H1 (cell line): ENCODE results near the gene DCLRE1A. TPM values are rescaled to one million over a fixed set of nuclear protein-coding genes. Genes with fewer than 3 reads are reported as not detected.

Experiments used
- CTCF ChIA-PET: fragments of 300-600 bp; sonication (Branson Sonifier 250); formaldehyde crosslinking; loops from one replicate; lab custom pipeline; 2021; ENCODE audit not compliant: partially characterized antibody; lab: Charles Lee
- POLR2A ChIA-PET: fragments of 300-600 bp; sonication (Branson Sonifier 250); formaldehyde crosslinking; loops from one replicate; lab custom pipeline; 2021; ENCODE audit warnings: inconsistent platforms; ENCODE audit not compliant: partially characterized antibody; lab: Charles Lee
- DNase-seq, 2 experiments: peaks; one replicate each; pipeline versions ENCODE4 v3.0.0 to v3.0.0-alpha.2; 2010 to 2022; ENCODE audit warnings: low spot score in 2 of 2, low read depth in 1 of 2, mixed read lengths in 1 of 2
- FAIRE-seq: peaks from 2 replicates; lab custom pipeline; 2011; peaks lifted over from hg19 to GRCh38; lab: Jason Lieb, UNC
- H2AFZ ChIP-seq: 2 replicates; pipeline ENCODE4 v1.8.1; 2012; ENCODE audit warnings: low read length, inconsistent platforms
- H2AK5ac ChIP-seq: 2 replicates; pipeline ENCODE4 v1.6.1; 2013; ENCODE audit warnings: low read depth, low read length
- H2BK120ac ChIP-seq: replicated peaks from 2 replicates; pipeline ENCODE3; 2013; ENCODE audit warnings: low read depth, low read length, inconsistent platforms
- H2BK12ac ChIP-seq: 2 replicates; pipeline ENCODE4 v1.6.1; 2013; ENCODE audit warnings: low read depth, low read length
- H2BK15ac ChIP-seq: 2 replicates; pipeline ENCODE4 v1.6.1; 2013; ENCODE audit warnings: low read length
- H2BK20ac ChIP-seq: 2 replicates; pipeline ENCODE4 v1.6.1; 2013; ENCODE audit warnings: low read length
- H2BK5ac ChIP-seq: 2 replicates; pipeline ENCODE4 v1.6.1; 2013; ENCODE audit warnings: low read depth, low read length
- H3K14ac ChIP-seq: 2 replicates; pipeline ENCODE4 v1.6.1; 2013; ENCODE audit warnings: inconsistent platforms; ENCODE audit not compliant: insufficient read length
- H3K18ac ChIP-seq: 2 replicates; pipeline ENCODE4 v1.6.1; 2013; ENCODE audit warnings: low read length; ENCODE audit errors: extremely low read depth
- H3K23ac ChIP-seq: 2 replicates; pipeline ENCODE4 v1.6.1; 2013; ENCODE audit warnings: inconsistent platforms; ENCODE audit not compliant: insufficient read length
- H3K23me2 ChIP-seq: 2 replicates; pipeline ENCODE4 v1.6.1; 2013; ENCODE audit warnings: low read depth, low read length
- H3K27ac ChIP-seq: 2 replicates; pipeline ENCODE4 v1.6.1; 2011; ENCODE audit warnings: low read depth, low read length, inconsistent platforms
- H3K27me3 ChIP-seq, 4 experiments: replicated peaks in 1 of 4; 1 replicate in 1 of 4; 2 replicates in 3 of 4; pipeline versions ENCODE4 v1.6.1 to v1.8.1; 2011 to 2013; ENCODE audit warnings: low read length in 3 of 4, mild to moderate bottlenecking in 3 of 4, inconsistent platforms in 2 of 4, mixed read lengths in 2 of 4, moderate library complexity in 1 of 4; ENCODE audit not compliant: control insufficient read depth in 3 of 4, insufficient read depth in 3 of 4; ENCODE audit errors: extremely low read depth in 1 of 4
- H3K36me3 ChIP-seq, 4 experiments: 2 replicates each; pipeline versions ENCODE4 v1.6.1 to v1.8.1; 2011 to 2013; ENCODE audit warnings: mild to moderate bottlenecking in 4 of 4, low read length in 3 of 4, moderate library complexity in 2 of 4, control low read depth in 1 of 4, inconsistent platforms in 1 of 4; ENCODE audit not compliant: insufficient read depth in 4 of 4, control insufficient read depth in 2 of 4
- H3K4ac ChIP-seq: replicated peaks from 2 replicates; pipeline ENCODE3; 2013; ENCODE audit warnings: low read length, low read depth, mixed read lengths, inconsistent platforms; ENCODE audit not compliant: insufficient read length
- H3K4me1 ChIP-seq, 4 experiments: replicated peaks in 1 of 4; 1 replicate in 1 of 4; 2 replicates in 3 of 4; pipeline versions ENCODE4 v1.6.1 to v1.8.1; 2011 to 2013; ENCODE audit warnings: low read length in 3 of 4, inconsistent platforms in 2 of 4, mixed read lengths in 1 of 4; ENCODE audit not compliant: insufficient read depth in 4 of 4, control insufficient read depth in 3 of 4
- H3K4me2 ChIP-seq, 2 experiments: 2 replicates each; pipeline versions ENCODE4 v1.6.1 to v1.8.1; 2011 to 2013; ENCODE audit warnings: low read depth in 2 of 2, low read length in 2 of 2, control low read depth in 1 of 2, inconsistent platforms in 1 of 2, mild to moderate bottlenecking in 1 of 2; ENCODE audit not compliant: insufficient read depth in 1 of 2
- H3K4me3 ChIP-seq, 4 experiments: fragments of 200-600, 300-600 bp in 1 of 4; sonication (generic), shearing (Covaris generic), sonication (Bioruptor Twin) in 1 of 4; 2 replicates each; pipeline versions ENCODE4 v1.5.1 to v1.8.1; 2011 to 2016; ENCODE audit warnings: low read length in 4 of 4, low read depth in 3 of 4, control low read depth in 2 of 4, inconsistent platforms in 2 of 4, mild to moderate bottlenecking in 2 of 4, mixed read lengths in 1 of 4, moderate library complexity in 1 of 4; ENCODE audit not compliant: insufficient read depth in 2 of 4; ENCODE audit errors: extremely low read depth in 1 of 4
- H3K56ac ChIP-seq: replicated peaks from 2 replicates; pipeline ENCODE3; 2013; ENCODE audit warnings: low read depth, mild to moderate bottlenecking, mixed read lengths, low read length, inconsistent platforms; ENCODE audit not compliant: insufficient read length
- H3K79me1 ChIP-seq: 2 replicates; pipeline ENCODE4 v1.6.1; 2013; ENCODE audit warnings: low read depth, low read length, control low read depth
- H3K79me2 ChIP-seq, 2 experiments: 2 replicates each; pipeline versions ENCODE4 v1.6.1 to v1.8.1; 2012 to 2013; ENCODE audit warnings: low read length in 2 of 2, mild to moderate bottlenecking in 2 of 2, inconsistent platforms in 1 of 2; ENCODE audit not compliant: insufficient read depth in 2 of 2, control insufficient read depth in 1 of 2
- H3K9ac ChIP-seq, 4 experiments: replicated peaks in 1 of 4; 1 replicate in 1 of 4; 2 replicates in 3 of 4; pipeline versions ENCODE4 v1.6.1 to v1.8.1; 2011 to 2013; ENCODE audit warnings: low read depth in 3 of 4, low read length in 3 of 4, control low read depth in 2 of 4, mild to moderate bottlenecking in 2 of 4, moderate library complexity in 2 of 4, inconsistent platforms in 1 of 4; ENCODE audit errors: extremely low read depth in 1 of 4
- H3K9me3 ChIP-seq, 2 experiments: 2 replicates each; pipeline versions ENCODE4 v1.6.1 to v1.8.1; 2012 to 2013; ENCODE audit warnings: mild to moderate bottlenecking in 2 of 2, moderate library complexity in 2 of 2, control low read depth in 1 of 2, inconsistent platforms in 1 of 2, low read depth in 1 of 2, low read length in 1 of 2, mixed read lengths in 1 of 2; ENCODE audit not compliant: insufficient read depth in 2 of 2
- H4K20me1 ChIP-seq, 2 experiments: replicated peaks in 1 of 2; 2 replicates each; pipeline versions ENCODE3 to v1.8.1; 2011 to 2013; ENCODE audit warnings: inconsistent platforms in 2 of 2, low read length in 2 of 2, mild to moderate bottlenecking in 1 of 2; ENCODE audit not compliant: insufficient read depth in 2 of 2, control insufficient read depth in 1 of 2
- H4K5ac ChIP-seq: 2 replicates; pipeline ENCODE4 v1.6.1; 2013; ENCODE audit warnings: low read length, low read depth, mixed read lengths, inconsistent platforms; ENCODE audit not compliant: insufficient read length
- H4K8ac ChIP-seq: 2 replicates; pipeline ENCODE4 v1.8.0; 2013; ENCODE audit warnings: mild to moderate bottlenecking, moderate library complexity, low read length, inconsistent platforms; ENCODE audit not compliant: insufficient read depth; ENCODE audit errors: extremely low read depth
- H4K91ac ChIP-seq: replicated peaks from 2 replicates; pipeline ENCODE3; 2013; ENCODE audit warnings: low read length, mixed read lengths, inconsistent platforms; ENCODE audit not compliant: insufficient read length
- BRCA1 ChIP-seq: IDR thresholded peaks from 2 replicates; pipeline ENCODE4 v1.6.1; 2012; ENCODE audit warnings: low read depth, low read length, improper control_type of control experiment
- CHD2 ChIP-seq: IDR thresholded peaks from 2 replicates; pipeline ENCODE4 v1.6.1; 2012; ENCODE audit warnings: low read length, improper control_type of control experiment
- CTBP2 ChIP-seq: IDR thresholded peaks from 2 replicates; pipeline ENCODE4 v1.7.0; 2011; ENCODE audit warnings: borderline replicate concordance, mild to moderate bottlenecking, moderate library complexity, mixed read lengths, low read length; ENCODE audit not compliant: insufficient read depth, insufficient read length
- CTCF ChIP-seq, 3 experiments: IDR thresholded peaks; 1 replicate in 2 of 3; 2 replicates in 1 of 3; pipeline versions ENCODE4 v1.5.1 to v1.6.1; 2011; ENCODE audit warnings: low read length in 3 of 3, mild to moderate bottlenecking in 3 of 3, inconsistent platforms in 2 of 3, low read depth in 1 of 3, moderate library complexity in 1 of 3; ENCODE audit not compliant: insufficient read depth in 1 of 3; ENCODE audit errors: control extremely low read depth in 1 of 3
- EP300 ChIP-seq, 2 experiments: IDR thresholded peaks; 1 replicate in 1 of 2; 2 replicates in 1 of 2; pipeline ENCODE4 v1.6.1; 2011 to 2012; ENCODE audit warnings: low read depth in 2 of 2, low read length in 2 of 2, mild to moderate bottlenecking in 2 of 2, borderline replicate concordance in 1 of 2, inconsistent platforms in 1 of 2, moderate library complexity in 1 of 2
- GABPA ChIP-seq: IDR thresholded peaks from 2 replicates; pipeline ENCODE4 v1.6.1; 2011; ENCODE audit warnings: mild to moderate bottlenecking, low read length, moderate library complexity, borderline replicate concordance; ENCODE audit not compliant: insufficient read depth
- KDM1A ChIP-seq: fragments of 200-600, 300-600 bp; sonication (generic); IDR thresholded peaks from 2 replicates; pipeline ENCODE4 v1.7.1; 2016; ENCODE audit warnings: mild to moderate bottlenecking, low read length, borderline replicate concordance
- KDM5A ChIP-seq: fragments of 200-600 bp; IDR thresholded peaks from 2 replicates; pipeline ENCODE4 v1.7.1; 2012; ENCODE audit warnings: mild to moderate bottlenecking, low read length, inconsistent platforms, mixed read lengths
- RBBP5 ChIP-seq: IDR thresholded peaks from 2 replicates; pipeline ENCODE4 v1.7.1; 2012; ENCODE audit warnings: low read depth, mild to moderate bottlenecking, inconsistent platforms, low read length, moderate library complexity, borderline replicate concordance
- SP2 ChIP-seq: IDR thresholded peaks from 2 replicates; pipeline ENCODE4 v1.6.1; 2012; ENCODE audit warnings: mild to moderate bottlenecking, low read length, inconsistent platforms
- SRF ChIP-seq: IDR thresholded peaks from 2 replicates; pipeline ENCODE4 v1.6.1; 2011; ENCODE audit warnings: mild to moderate bottlenecking, low read depth, low read length, moderate library complexity
- TCF12 ChIP-seq: IDR thresholded peaks from 2 replicates; pipeline ENCODE4 v1.6.1; 2011; ENCODE audit warnings: low read depth, mild to moderate bottlenecking, low read length
- WGBS, 2 experiments: shearing (Covaris generic) in 1 of 2; methylation state at CpG; one replicate each; pipeline versions ENCODE4 v1.1.6 to v1.1.7; 2013 to 2015; ENCODE audit warnings: low lambda C conversion rate in 2 of 2, mixed read lengths in 2 of 2, inconsistent platforms in 1 of 2, low coverage in 1 of 2, missing lambda C conversion rate in 1 of 2; ENCODE audit not compliant: insufficient replicate concordance in 2 of 2, insufficient coverage in 1 of 2, insufficient read length in 1 of 2; ENCODE audit errors: extremely low coverage in 1 of 2, missing lambda C conversion rate in 1 of 2; 5-methylcytosine and 5-hydroxymethylcytosine counted together
- polyA plus RNA-seq, 7 experiments: library from polyadenylated mRNA; depleted of rRNA in 3 of 7; stranded (reverse) in 5 of 7; unstranded in 2 of 7; fragments of >200 nt in 5 of 7; fragments of 200-250 nt in 2 of 7; gene quantifications; 1 replicate in 5 of 7; 2 replicates in 1 of 7; 4 replicates in 1 of 7; pipeline versions ENCODE4 v1.2.1 to v1.2.3, GENCODE V29; 2011 to 2013; ENCODE audit warnings: missing spikeins in 2 of 7, mixed read lengths in 2 of 7
- total RNA-seq: library from RNA; stranded (reverse); fragmentation: NEBNext Ultra II Directional; extraction: Animal tissue kit (Norgen Biotek cat#: 25700); gene quantifications from 2 replicates; pipeline ENCODE4 v1.2.1, GENCODE V29; 2021

The DCLRE1A gene
- total and polyA plus RNA-seq, 2 of the 8 experiments (the other 6 are each of a cell fraction or from before 2014, with no cell fraction given) = 8.1 to 10.1 TPM

- FAIRE-seq = no peak
- H3K56ac ChIP-seq = no peak overlapping the region
- no peak overlapping the region for H2BK20ac ChIP-seq
- H2BK12ac ChIP-seq = no peak overlapping the region
- no peak overlapping the region for H2AFZ ChIP-seq
- no peak overlapping the region for H4K5ac ChIP-seq
- no peak overlapping the region for H3K14ac ChIP-seq
- H3K4me3 ChIP-seq = no peak overlapping the region
- H3K23ac ChIP-seq = no peak overlapping the region
- H4K8ac ChIP-seq = no peak overlapping the region
- H2BK120ac ChIP-seq = no peak overlapping the region
- no peak overlapping the region for H3K4me2 ChIP-seq
- H3K18ac ChIP-seq = no peak overlapping the region
- peaks cover 0 to 5% (median 0%) of the 10 kb centered on the region in 4 experiments; a peak in 1 of 7 replicates for H3K4me1 ChIP-seq
- no peaks in the 10 kb centered on the region for H3K9me3 ChIP-seq
- ChIA-PET POLR2A (no interaction called here), CTCF (no interaction called here)
- WGBS, 2 experiments = 86% methylated on average over 2 of the region's 2 CpGs; no CpG with 5 or more reads in 1 of the 2 experiments
- H3K36me3 ChIP-seq = peaks cover 0 to 16% (median 3%) of the 10 kb centered on the region in 4 experiments; a peak in 4 of 8 replicates
- no peak overlapping the region for H3K27ac ChIP-seq
- no peak overlapping the region for H3K4ac ChIP-seq
- DNase-seq = no peak
- H4K91ac ChIP-seq = no peak overlapping the region
- no peaks in the 10 kb centered on the region for H3K23me2 ChIP-seq
- no peaks in the 10 kb centered on the region for H3K27me3 ChIP-seq
- no peak overlapping the region for H2BK5ac ChIP-seq
- H4K20me1 ChIP-seq = no peaks in the 10 kb centered on the region
- no peak overlapping the region for H3K9ac ChIP-seq
- 0 out of 4 replicates have a peak, but pooled peaks cover 0 to 2% of the 10 kb centered on the region in 2 experiments for H3K79me2 ChIP-seq
- no peak overlapping the region for H2AK5ac ChIP-seq
- no peaks in the 10 kb centered on the region for H3K79me1 ChIP-seq
- no peak overlapping the region for H2BK15ac ChIP-seq
- TF ChIP-seq RBBP5 (no peak), GABPA (no peak), CTCF (IDR thresholded peaks at IDR 0.05; ENCODE audit: control extremely low read depth in 1 of 3, insufficient read depth in 1 of 3, low read depth in 1 of 3, low read length in 3 of 3) (no peak), TCF12 (no peak), KDM1A (no peak), CTBP2 (no peak), SRF (no peak), SP2 (no peak), KDM5A (no peak), CHD2 (no peak), EP300 (IDR thresholded peaks at IDR 0.05; ENCODE audit: borderline replicate concordance in 1 of 2, low read depth in 2 of 2, low read length in 2 of 2) (no peak), BRCA1 (no peak)
Observed at GRCh38 chr10:113846036-113846435, 7.8 kb downstream of the DCLRE1A start.
